GM12878 (cell line): ENCODE measurements around the gene CCDC9. TPM values are rescaled to one million over a fixed set of nuclear protein-coding genes. Genes with fewer than 3 reads are reported as not detected.

ENCODE experiments used
- BCLAF1 ChIP-seq: fragments of 450-650 bp; IDR thresholded peaks from 2 replicates; pipeline ENCODE4 v1.6.1; 2017; ENCODE audit warnings: antibody characterized with exemption, mild to moderate bottlenecking, moderate library complexity
- CREB1 ChIP-seq: IDR thresholded peaks from 2 replicates; pipeline ENCODE4 v1.6.1; 2012; ENCODE audit warnings: low read depth, mild to moderate bottlenecking, inconsistent platforms
- CUX1 ChIP-seq: IDR thresholded peaks from 2 replicates; pipeline ENCODE4 v1.6.1; 2012; ENCODE audit warnings: improper control_type of control experiment, low read depth, low read length; ENCODE audit not compliant: insufficient replicate concordance
- DPF2 ChIP-seq: fragments of 450-650 bp; IDR thresholded peaks from 2 replicates; pipeline ENCODE4 v1.6.1; 2017; ENCODE audit warnings: mild to moderate bottlenecking
- EGR1 ChIP-seq, 2 experiments: IDR thresholded peaks; 1 replicate in 1 of 2; 2 replicates in 1 of 2; pipeline ENCODE4 v1.6.1; 2011 to 2012; ENCODE audit warnings: low read depth in 2 of 2, low read length in 2 of 2, borderline replicate concordance in 1 of 2, mild to moderate bottlenecking in 1 of 2, moderate library complexity in 1 of 2
- HDAC6 ChIP-seq: fragments of 200-600 bp; sonication (generic); IDR thresholded peaks from one replicate; pipeline ENCODE4 v1.8.0; 2017; ENCODE audit warnings: antibody characterized with exemption; ENCODE audit not compliant: unreplicated experiment
- IKZF1 ChIP-seq: fragments of 450-650 bp; conservative IDR thresholded peaks from 2 replicates; pipeline ENCODE4 v1.6.1; 2017; ENCODE audit warnings: antibody characterized with exemption, mild to moderate bottlenecking
- MEF2B ChIP-seq: fragments of 450-650 bp; IDR thresholded peaks from 2 replicates; pipeline ENCODE4 v1.6.1; 2018; ENCODE audit warnings: mild to moderate bottlenecking, moderate library complexity; ENCODE audit not compliant: partially characterized antibody, poor library complexity, severe bottlenecking
- NFXL1 ChIP-seq: fragments of 450-650 bp; IDR thresholded peaks from 2 replicates; pipeline ENCODE4 v1.6.1; 2017; ENCODE audit warnings: antibody characterized with exemption, mild to moderate bottlenecking, borderline replicate concordance
- NR2F1 ChIP-seq: fragments of 450-650 bp; conservative IDR thresholded peaks from 2 replicates; pipeline ENCODE4 v1.6.1; 2017; ENCODE audit warnings: mild to moderate bottlenecking
- PAX8 ChIP-seq: fragments of 450-650 bp; IDR thresholded peaks from 2 replicates; pipeline ENCODE4 v1.6.1; 2017; ENCODE audit warnings: mild to moderate bottlenecking, moderate library complexity
- PBX3 ChIP-seq: IDR thresholded peaks from 2 replicates; pipeline ENCODE4 v1.6.1; 2011; ENCODE audit warnings: mild to moderate bottlenecking, low read depth, low read length, moderate library complexity; ENCODE audit not compliant: insufficient replicate concordance
- SUPT20H ChIP-seq: IDR thresholded peaks from 2 replicates; pipeline ENCODE4 v1.6.1; 2011; ENCODE audit warnings: low read depth, mild to moderate bottlenecking, low read length, moderate library complexity, borderline replicate concordance; ENCODE audit not compliant: control insufficient read depth
- TARDBP ChIP-seq: IDR thresholded peaks from 2 replicates; pipeline ENCODE4 v1.6.1; 2016; ENCODE audit warnings: borderline replicate concordance
- TBL1XR1 ChIP-seq: IDR thresholded peaks from 2 replicates; pipeline ENCODE4 v1.6.1; 2012; ENCODE audit warnings: low read depth, low read length, improper control_type of control experiment
- ZSCAN29 ChIP-seq: fragments of 450-650 bp; IDR thresholded peaks from 2 replicates; pipeline ENCODE4 v1.6.1; 2017; ENCODE audit warnings: mild to moderate bottlenecking, moderate library complexity
- ZZZ3 ChIP-seq: IDR thresholded peaks from 2 replicates; pipeline ENCODE4 v1.6.1; 2011; ENCODE audit warnings: low read depth; ENCODE audit not compliant: control insufficient read depth, insufficient read length
- polyA plus RNA-seq, 11 experiments: library from polyadenylated mRNA; depleted of rRNA in 4 of 11; unstranded in 6 of 11; stranded (reverse) in 5 of 11; fragments of >200 nt; fragmentation: Nextera tagmentation in 4 of 11; fragmentation: Illumina TruSeq in 1 of 11; extraction: Ambion mirVana in 4 of 11; extraction: Trizol in 1 of 11; gene quantifications; 1 replicate in 1 of 11; 2 replicates in 10 of 11; pipeline versions ENCODE4 v1.2.1 to v1.2.3, GENCODE V29; 2011 to 2016; ENCODE audit warnings: inconsistent platforms in 2 of 11, missing spikeins in 2 of 11, low read depth in 1 of 11
- total RNA-seq, 4 experiments: library from RNA; depleted of rRNA in 3 of 4; stranded (reverse); fragments of >200 nt in 3 of 4; fragmentation: Illumina TruSeq in 1 of 4; extraction: Trizol in 1 of 4; gene quantifications; 2 replicates each; pipeline versions ENCODE4 v1.2.1 to v1.2.3, GENCODE V29; 2013 to 2021
- TF ChIP-seq, protein P1 (sequence below), 3 experiments: IDR thresholded peaks in 2 of 3; conservative IDR thresholded peaks in 1 of 3; 2 replicates each; pipeline ENCODE4 v1.5.1; 2011; ENCODE audit warnings: low read depth in 3 of 3, low read length in 3 of 3, mild to moderate bottlenecking in 3 of 3, control low read depth in 2 of 3, moderate library complexity in 2 of 3, inconsistent platforms in 1 of 3, mixed read lengths in 1 of 3; ENCODE audit not compliant: control insufficient read depth in 2 of 3, insufficient read depth in 1 of 3; ENCODE audit errors: extremely low read depth in 1 of 3

CCDC9 gene
- total and polyA plus RNA-seq, 10 of the 15 experiments (the other 5 are each of a cell fraction or from before 2014, with no cell fraction given): 0.18 to 17.5 (median 7.1) TPM; not detected in 1

- TF ChIP-seq BCLAF1 (0 out of 2 replicates have a peak, but pooled peaks have one; percentile 37), ZZZ3 (no peak), ZSCAN29 (peak; percentile 81), CUX1 (peak; percentile 10), TARDBP (no peak), MEF2B (no peak), EGR1 (IDR thresholded peaks at IDR 0.05; ENCODE audit: borderline replicate concordance in 1 of 2, low read depth in 2 of 2, low read length in 2 of 2) (peak in 1 of 2 experiments; percentile 35; a peak in 1 of 3 replicates), HDAC6 (peak; percentile 84), IKZF1 (peak; percentile 59), SUPT20H (no peak), NFXL1 (0 out of 2 replicates have a peak, but pooled peaks have one; percentile 73), NR2F1 (peak; percentile 81), TBL1XR1 (peak; percentile 64; the same call in 1 of the 2 replicates), PBX3 (no peak), CREB1 (peak; percentile 66), PAX8 (no peak), DPF2 (peak; percentile 89)
- TF ChIP-seq, protein P1, sequence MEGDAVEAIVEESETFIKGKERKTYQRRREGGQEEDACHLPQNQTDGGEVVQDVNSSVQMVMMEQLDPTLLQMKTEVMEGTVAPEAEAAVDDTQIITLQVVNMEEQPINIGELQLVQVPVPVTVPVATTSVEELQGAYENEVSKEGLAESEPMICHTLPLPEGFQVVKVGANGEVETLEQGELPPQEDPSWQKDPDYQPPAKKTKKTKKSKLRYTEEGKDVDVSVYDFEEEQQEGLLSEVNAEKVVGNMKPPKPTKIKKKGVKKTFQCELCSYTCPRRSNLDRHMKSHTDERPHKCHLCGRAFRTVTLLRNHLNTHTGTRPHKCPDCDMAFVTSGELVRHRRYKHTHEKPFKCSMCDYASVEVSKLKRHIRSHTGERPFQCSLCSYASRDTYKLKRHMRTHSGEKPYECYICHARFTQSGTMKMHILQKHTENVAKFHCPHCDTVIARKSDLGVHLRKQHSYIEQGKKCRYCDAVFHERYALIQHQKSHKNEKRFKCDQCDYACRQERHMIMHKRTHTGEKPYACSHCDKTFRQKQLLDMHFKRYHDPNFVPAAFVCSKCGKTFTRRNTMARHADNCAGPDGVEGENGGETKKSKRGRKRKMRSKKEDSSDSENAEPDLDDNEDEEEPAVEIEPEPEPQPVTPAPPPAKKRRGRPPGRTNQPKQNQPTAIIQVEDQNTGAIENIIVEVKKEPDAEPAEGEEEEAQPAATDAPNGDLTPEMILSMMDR (IDR thresholded peaks at IDR 0.05 in 2 of 3, conservative IDR thresholded peaks at IDR 0.05 in 1 of 3; ENCODE audit: control insufficient read depth in 2 of 3, extremely low read depth in 1 of 3, insufficient read depth in 1 of 3, low read depth in 3 of 3, low read length in 3 of 3): peak; percentile 1 to 46 (median 5); a peak in 2 of 6 replicates
Observed at GRCh38 chr19:47225746-47226425, 30.4 kb upstream of the CCDC9 start (continued).
